Hindlimb muscle (tissue), 1 donor: ENCODE results near the gene PRUNE1. TPM values are rescaled to one million over a fixed set of nuclear protein-coding genes. Genes with fewer than 3 reads are reported as not detected.
A peak's percentile ranks its signal among the peaks of the same experiment; 100 is the strongest.

Experiments
- DNase-seq: peaks from one replicate; pipeline ENCODE4 v3.0.0-alpha.2; 2013
- polyA plus RNA-seq: library from polyadenylated mRNA; unstranded; fragments of 120-200 nt; gene quantifications from one replicate; pipeline ENCODE4 v1.2.1, GENCODE V29; 2013; ENCODE audit not compliant: insufficient read length

PRUNE1 gene
- polyA plus RNA-seq: 27.1 TPM

GRCh38 chr1:151008244-151009205, at the start of gene PRUNE1:
Gene PRUNE1, plus strand, starts transcription at chr1:151008449. Its CDS starts 184 bp downstream, at chr1:151008633.
- DNase-seq: peak; percentile 99

- no peak for DNase-seq
Observed at GRCh38 chr1:150960646-150961045, 47.6 kb upstream of the PRUNE1 start.

- no peak for DNase-seq
Observed at GRCh38 chr1:150961756-150962155, 46.5 kb upstream of the PRUNE1 start.

- no peak for DNase-seq
Observed at GRCh38 chr1:150963321-150964163, 44.7 kb upstream of the PRUNE1 start.

GRCh38 chr1:150964164-150964489, 44.1 kb upstream of the PRUNE1 start:
- no peak for DNase-seq

- DNase-seq: no peak
Observed at GRCh38 chr1:150965605-150966004, 42.6 kb upstream of the PRUNE1 start.

- no peak for DNase-seq
Observed at GRCh38 chr1:150966011-150966410, 42.2 kb upstream of the PRUNE1 start.

- DNase-seq: no peak
Observed at GRCh38 chr1:150967936-150968335, 40.3 kb upstream of the PRUNE1 start.

- no peak for DNase-seq
Observed at GRCh38 chr1:150968491-150968890, 39.8 kb upstream of the PRUNE1 start.

- no peak for DNase-seq
Observed at GRCh38 chr1:150969626-150970025, 38.6 kb upstream of the PRUNE1 start.

GRCh38 chr1:150970808-150971582, 37.3 kb upstream of the PRUNE1 start:
- no peak for DNase-seq

- DNase-seq: no peak
Observed at GRCh38 chr1:150971583-150972416, 36.4 kb upstream of the PRUNE1 start.

GRCh38 chr1:150972417-150972940, 35.8 kb upstream of the PRUNE1 start:
- no peak for DNase-seq

GRCh38 chr1:150973258-150973835, 34.9 kb upstream of the PRUNE1 start:
- no peak for DNase-seq

- DNase-seq: peak; percentile 40
Observed at GRCh38 chr1:150973836-150974579, 34.2 kb upstream of the PRUNE1 start.

GRCh38 chr1:150974580-150975478, 33.4 kb upstream of the PRUNE1 start, which contains the start of gene CERS2:
Gene CERS2, minus strand, starts transcription at chr1:150974835. Its CDS starts 5,745 bp downstream, at chr1:150969090.
- peak; percentile 91 for DNase-seq

GRCh38 chr1:150976401-150976821, 31.8 kb upstream of the PRUNE1 start:
- no peak for DNase-seq

GRCh38 chr1:150976879-150977694, 31.2 kb upstream of the PRUNE1 start:
- peak; percentile 36 for DNase-seq
